ENCODE results near the gene COPS3.

COPS3 gene

GRCh38 chr17:17237026-17237799, 43.8 kb downstream of the COPS3 start, which contains the start of gene FLCN:
FLCN (minus strand) TSS chr17:17237168; CDS start chr17:17228137, 9,031 bp downstream.
- ChIA-PET CTCF (interaction anchor here (0.6 to 0.7 kb wide), 3 partner anchors 95 to 605 kb away, joined by 3 to 5 read pairs (median 3); no protein-coding TSS in a partner anchor), POLR2A (ENCODE audit: low non-redundant PET) (interaction anchor here (0.7 to 0.8 kb wide), 2 partner anchors 33 to 302 kb away, joined by 3 to 6 read pairs; no protein-coding TSS in a partner anchor)
- TF ChIP-seq, protein P1, sequence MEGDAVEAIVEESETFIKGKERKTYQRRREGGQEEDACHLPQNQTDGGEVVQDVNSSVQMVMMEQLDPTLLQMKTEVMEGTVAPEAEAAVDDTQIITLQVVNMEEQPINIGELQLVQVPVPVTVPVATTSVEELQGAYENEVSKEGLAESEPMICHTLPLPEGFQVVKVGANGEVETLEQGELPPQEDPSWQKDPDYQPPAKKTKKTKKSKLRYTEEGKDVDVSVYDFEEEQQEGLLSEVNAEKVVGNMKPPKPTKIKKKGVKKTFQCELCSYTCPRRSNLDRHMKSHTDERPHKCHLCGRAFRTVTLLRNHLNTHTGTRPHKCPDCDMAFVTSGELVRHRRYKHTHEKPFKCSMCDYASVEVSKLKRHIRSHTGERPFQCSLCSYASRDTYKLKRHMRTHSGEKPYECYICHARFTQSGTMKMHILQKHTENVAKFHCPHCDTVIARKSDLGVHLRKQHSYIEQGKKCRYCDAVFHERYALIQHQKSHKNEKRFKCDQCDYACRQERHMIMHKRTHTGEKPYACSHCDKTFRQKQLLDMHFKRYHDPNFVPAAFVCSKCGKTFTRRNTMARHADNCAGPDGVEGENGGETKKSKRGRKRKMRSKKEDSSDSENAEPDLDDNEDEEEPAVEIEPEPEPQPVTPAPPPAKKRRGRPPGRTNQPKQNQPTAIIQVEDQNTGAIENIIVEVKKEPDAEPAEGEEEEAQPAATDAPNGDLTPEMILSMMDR (conservative IDR thresholded peaks at IDR 0.05; ENCODE audit: low read depth), result no peak
- DNase-seq (ENCODE audit: low spot score), result peak; percentile 94
- peak within 1 kb of the TSS; percentile 88 for H3K27ac ChIP-seq

GRCh38 chr17:17236295-17237025, 44.6 kb downstream of the COPS3 start:
- peak overlapping the region; percentile 88 for H3K27ac ChIP-seq
- ChIA-PET POLR2A (ENCODE audit: low non-redundant PET) (interaction anchor here (0.6 to 0.8 kb wide), 3 partner anchors 32 to 302 kb away, joined by 3 to 6 read pairs (median 4); no protein-coding TSS in a partner anchor), CTCF (interaction anchor here (0.7 to 1.0 kb wide), 2 partner anchors 10 to 94 kb away, joined by 4 to 5 read pairs; no protein-coding TSS in a partner anchor)
- DNase-seq (ENCODE audit: low spot score), result peak; percentile 41
- TF ChIP-seq, protein P1 (conservative IDR thresholded peaks at IDR 0.05; ENCODE audit: low read depth), result no peak

- no peak for DNase-seq (ENCODE audit: low spot score)
- H3K27ac ChIP-seq, result peak overlapping the region; percentile 88
- ChIA-PET CTCF (interaction anchor here (1.0 kb wide), 1 partner anchor 9 kb away, joined by 4 read pairs; no protein-coding TSS in a partner anchor), POLR2A (ENCODE audit: low non-redundant PET) (interaction anchor here (0.6 kb wide), 1 partner anchor 110 kb away, joined by 4 read pairs; no protein-coding TSS in a partner anchor)
- TF ChIP-seq, protein P1 (conservative IDR thresholded peaks at IDR 0.05; ENCODE audit: low read depth), result no peak
These were observed 45.6 kb downstream of the COPS3 start for GRCh38 chr17:17235212-17236174.

- ChIA-PET CTCF (interaction anchor here (0.6 kb wide), 1 partner anchor 351 kb away, joined by 4 read pairs; no protein-coding TSS in a partner anchor), POLR2A (ENCODE audit: low non-redundant PET) (no interaction called here)
- no peak for DNase-seq (ENCODE audit: low spot score)
- TF ChIP-seq, protein P1 (conservative IDR thresholded peaks at IDR 0.05; ENCODE audit: low read depth), result no peak
- no peak overlapping the region for H3K27ac ChIP-seq
These were observed 48.8 kb downstream of the COPS3 start for GRCh38 chr17:17232303-17232621.

GRCh38 chr17:17231621-17232302, 49.3 kb downstream of the COPS3 start:
- no peak for DNase-seq (ENCODE audit: low spot score)
- TF ChIP-seq, protein P1 (conservative IDR thresholded peaks at IDR 0.05; ENCODE audit: low read depth), result no peak
- CTCF ChIA-PET, result interaction anchor here (0.6 kb wide), 1 partner anchor 351 kb away, joined by 4 read pairs; no protein-coding TSS in a partner anchor
- POLR2A ChIA-PET (ENCODE audit: low non-redundant PET), result no interaction called here
- no peak overlapping the region for H3K27ac ChIP-seq
